ENCODE measurements around the gene WWP2.

DNA sequence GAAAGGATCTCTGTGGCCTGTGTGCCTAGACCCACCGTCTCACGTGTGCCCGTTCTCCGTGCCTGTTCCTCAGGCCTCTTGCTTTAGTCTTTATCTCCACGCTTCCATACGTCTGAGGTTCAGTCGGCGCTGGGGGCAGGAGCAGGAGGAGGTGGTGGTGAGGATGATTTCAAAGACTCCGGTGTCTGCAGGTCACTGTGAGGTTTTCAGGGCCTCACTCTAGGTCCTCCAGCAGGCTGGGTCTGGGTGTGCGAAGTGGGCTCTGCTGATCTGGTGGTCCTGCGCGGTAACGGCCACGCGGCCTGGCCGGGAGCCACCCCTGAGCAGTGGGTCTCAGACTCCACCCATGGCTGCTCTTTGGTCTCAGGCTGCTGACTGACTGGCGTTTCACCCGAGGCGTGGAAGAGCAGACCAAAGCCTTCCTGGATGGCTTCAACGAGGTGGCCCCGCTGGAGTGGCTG is 174.6 kb downstream of the WWP2 start:
- TF ChIP-seq EZH2phosphoT487 (IDR thresholded peaks at IDR 0.05; ENCODE audit: low read depth, severe bottlenecking, unreplicated experiment) (no peak), EZH2 (IDR thresholded peaks at IDR 0.05; ENCODE audit: borderline replicate concordance) (no peak)
- TF ChIP-seq, protein P1, sequence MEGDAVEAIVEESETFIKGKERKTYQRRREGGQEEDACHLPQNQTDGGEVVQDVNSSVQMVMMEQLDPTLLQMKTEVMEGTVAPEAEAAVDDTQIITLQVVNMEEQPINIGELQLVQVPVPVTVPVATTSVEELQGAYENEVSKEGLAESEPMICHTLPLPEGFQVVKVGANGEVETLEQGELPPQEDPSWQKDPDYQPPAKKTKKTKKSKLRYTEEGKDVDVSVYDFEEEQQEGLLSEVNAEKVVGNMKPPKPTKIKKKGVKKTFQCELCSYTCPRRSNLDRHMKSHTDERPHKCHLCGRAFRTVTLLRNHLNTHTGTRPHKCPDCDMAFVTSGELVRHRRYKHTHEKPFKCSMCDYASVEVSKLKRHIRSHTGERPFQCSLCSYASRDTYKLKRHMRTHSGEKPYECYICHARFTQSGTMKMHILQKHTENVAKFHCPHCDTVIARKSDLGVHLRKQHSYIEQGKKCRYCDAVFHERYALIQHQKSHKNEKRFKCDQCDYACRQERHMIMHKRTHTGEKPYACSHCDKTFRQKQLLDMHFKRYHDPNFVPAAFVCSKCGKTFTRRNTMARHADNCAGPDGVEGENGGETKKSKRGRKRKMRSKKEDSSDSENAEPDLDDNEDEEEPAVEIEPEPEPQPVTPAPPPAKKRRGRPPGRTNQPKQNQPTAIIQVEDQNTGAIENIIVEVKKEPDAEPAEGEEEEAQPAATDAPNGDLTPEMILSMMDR (IDR thresholded peaks at IDR 0.05; ENCODE audit: poor library complexity) = no peak
